HG02642 (cell line): ENCODE data around the gene TMC6.
"Not testable (repeated sequence)": the region's sequence is repeated elsewhere in the genome, so short reads cannot be mapped to it uniquely, and the experiment has no call there.

Source experiments
- ATAC-seq: cut with Tn5 transposase; IDR thresholded peaks from one replicate; pipeline ENCODE4 v1.9.1; 2021; ENCODE audit warnings: mild to moderate bottlenecking; ENCODE audit not compliant: unreplicated experiment, poor library complexity

The TMC6 gene

GRCh38 chr17:78125976-78126894, 2.3 kb downstream of the TMC6 start:
- ATAC-seq, result no peak

GRCh38 chr17:78125138-78125913, 3.2 kb downstream of the TMC6 start:
- ATAC-seq, result no peak

GRCh38 chr17:78124836-78125137, 3.8 kb downstream of the TMC6 start:
- no peak for ATAC-seq

GRCh38 chr17:78124081-78124835, 4.3 kb downstream of the TMC6 start:
- ATAC-seq, result no peak

- no peak for ATAC-seq
Observed at GRCh38 chr17:78123258-78123929, 5.2 kb downstream of the TMC6 start.

GRCh38 chr17:78122931-78123249, 5.7 kb downstream of the TMC6 start:
- ATAC-seq, result no peak

- no peak for ATAC-seq
Observed at GRCh38 chr17:78122216-78122930, 6.2 kb downstream of the TMC6 start.

GRCh38 chr17:78121801-78122215, 6.7 kb downstream of the TMC6 start:
- no peak for ATAC-seq

- ATAC-seq, result no peak
Observed at GRCh38 chr17:78120971-78121800, 7.4 kb downstream of the TMC6 start.

- ATAC-seq, result no peak
Observed at GRCh38 chr17:78120537-78120936, 8.0 kb downstream of the TMC6 start.

GRCh38 chr17:78118801-78119241, 9.7 kb downstream of the TMC6 start:
- no peak for ATAC-seq

GRCh38 chr17:78117027-78117981, 11.3 kb downstream of the TMC6 start:
- no peak for ATAC-seq

GRCh38 chr17:78116411-78116810, 12.1 kb downstream of the TMC6 start:
- ATAC-seq, result no peak

- ATAC-seq, result not testable (repeated sequence)
Observed at GRCh38 chr17:78115803-78116202, 12.8 kb downstream of the TMC6 start.

- ATAC-seq, result no peak
Observed at GRCh38 chr17:78114831-78115723, 13.5 kb downstream of the TMC6 start.

- no peak for ATAC-seq
Observed at GRCh38 chr17:78113804-78114785, 14.5 kb downstream of the TMC6 start.
